IMR-90 (cell line): ENCODE measurements around the gene FOCAD. TPM values are rescaled to one million over a fixed set of nuclear protein-coding genes. Genes with fewer than 3 reads are reported as not detected.

Source experiments
- ATAC-seq: fragments of 200-7000 bp; cut with Tn5 transposase; 2 replicates; pipeline ENCODE4 v1.9.1; 2020; ENCODE audit warnings: low read depth, mild to moderate bottlenecking, moderate library complexity
- BruUV-seq: library from RNA; stranded (reverse); fragments of 400-500 nt; replicated peaks from 2 replicates; lab custom pipeline; 2021; lab: Mats Ljungman, UMichigan
- CTCF ChIA-PET: fragments of 300-600 bp; formaldehyde crosslinking; extraction: SDS; loops from one replicate; lab custom pipeline; 2021; ENCODE audit warnings: antibody characterized with exemption; lab: Yijun Ruan, JAX
- POLR2A ChIA-PET: fragments of 300-600 bp; sonication (Branson Sonifier 250); formaldehyde crosslinking; loops from one replicate; lab custom pipeline; 2022; ENCODE audit warnings: antibody characterized with exemption; ENCODE audit not compliant: unreplicated experiment; lab: Charles Lee
- DNase-seq: peaks from one replicate; pipeline ENCODE4 v3.0.0; 2013
- H2AFZ ChIP-seq: replicated peaks from 2 replicates; pipeline ENCODE3; 2013; ENCODE audit warnings: low read length, mild to moderate bottlenecking; ENCODE audit not compliant: poor library complexity
- H2AK5ac ChIP-seq: 2 replicates; pipeline ENCODE4 v1.6.1; 2013; ENCODE audit warnings: low read depth, low read length, inconsistent platforms
- H2AK9ac ChIP-seq: replicated peaks from 2 replicates; pipeline ENCODE3; 2013; ENCODE audit warnings: mild to moderate bottlenecking, low read depth, low read length, moderate library complexity; ENCODE audit not compliant: poor library complexity
- H2BK120ac ChIP-seq: 2 replicates; pipeline ENCODE4 v1.6.1; 2013; ENCODE audit warnings: low read depth, low read length, inconsistent platforms
- H2BK15ac ChIP-seq: 3 replicates; pipeline ENCODE4 v1.6.1; 2013; ENCODE audit warnings: low read depth, low read length, inconsistent platforms
- H2BK20ac ChIP-seq: 2 replicates; pipeline ENCODE4 v1.6.1; 2013; ENCODE audit warnings: low read depth, mild to moderate bottlenecking, inconsistent platforms, low read length, moderate library complexity
- H2BK5ac ChIP-seq: 2 replicates; pipeline ENCODE4 v1.6.1; 2013; ENCODE audit warnings: mild to moderate bottlenecking, low read depth, low read length, inconsistent platforms; ENCODE audit not compliant: poor library complexity, severe bottlenecking
- H3K14ac ChIP-seq: replicated peaks from 2 replicates; pipeline ENCODE4 v1.6.1; 2013; ENCODE audit warnings: low read depth, low read length, inconsistent platforms
- H3K18ac ChIP-seq: 2 replicates; pipeline ENCODE4 v1.6.1; 2013; ENCODE audit warnings: low read depth, low read length, control low read depth
- H3K23ac ChIP-seq: 2 replicates; pipeline ENCODE4 v1.6.1; 2013; ENCODE audit warnings: low read depth, low read length, inconsistent platforms
- H3K27ac ChIP-seq: 2 replicates; pipeline ENCODE4 v1.5.1; 2013; ENCODE audit warnings: mild to moderate bottlenecking, control low read depth, low read length; ENCODE audit not compliant: insufficient read depth
- H3K27me3 ChIP-seq: 2 replicates; pipeline ENCODE4 v1.6.1; 2013; ENCODE audit warnings: low read length; ENCODE audit not compliant: control insufficient read depth, insufficient read depth
- H3K36me3 ChIP-seq: 2 replicates; pipeline ENCODE4 v1.6.1; 2013; ENCODE audit warnings: low read length, mixed read lengths; ENCODE audit not compliant: control insufficient read depth, insufficient read depth
- H3K4ac ChIP-seq: 2 replicates; pipeline ENCODE4 v1.6.1; 2013; ENCODE audit warnings: low read depth, low read length, inconsistent platforms
- H3K4me1 ChIP-seq: 2 replicates; pipeline ENCODE4 v1.6.1; 2013; ENCODE audit warnings: low read length, mixed read lengths; ENCODE audit not compliant: control insufficient read depth, insufficient read depth
- H3K4me2 ChIP-seq: 2 replicates; pipeline ENCODE4 v1.6.1; 2013; ENCODE audit warnings: low read depth, mild to moderate bottlenecking, control low read depth, low read length, moderate library complexity
- H3K4me3 ChIP-seq: 2 replicates; pipeline ENCODE4 v1.5.1; 2013; ENCODE audit warnings: low read depth, mild to moderate bottlenecking, control low read depth, low read length, moderate library complexity; ENCODE audit not compliant: insufficient read depth
- H3K56ac ChIP-seq: 2 replicates; pipeline ENCODE4 v1.6.1; 2013; ENCODE audit warnings: low read length, inconsistent platforms; ENCODE audit not compliant: insufficient read depth; ENCODE audit errors: extremely low read depth
- H3K79me1 ChIP-seq, 2 experiments: 2 replicates each; pipeline ENCODE4 v1.6.1; 2013; ENCODE audit warnings: low read length in 2 of 2, inconsistent platforms in 1 of 2, low read depth in 1 of 2
- H3K9ac ChIP-seq: 2 replicates; pipeline ENCODE4 v1.6.1; 2013; ENCODE audit warnings: low read depth, low read length, control low read depth
- H3K9me1 ChIP-seq: 2 replicates; pipeline ENCODE4 v1.6.1; 2013; ENCODE audit warnings: low read length, inconsistent platforms; ENCODE audit not compliant: insufficient read depth
- H3K9me3 ChIP-seq: 2 replicates; pipeline ENCODE4 v1.6.1; 2013; ENCODE audit warnings: low read length; ENCODE audit not compliant: control insufficient read depth, insufficient read depth
- H4K20me1 ChIP-seq: 2 replicates; pipeline ENCODE4 v1.6.1; 2013; ENCODE audit warnings: low read length, inconsistent platforms; ENCODE audit not compliant: insufficient read depth
- H4K5ac ChIP-seq: 2 replicates; pipeline ENCODE4 v1.6.1; 2013; ENCODE audit warnings: mild to moderate bottlenecking, low read depth, low read length, control low read depth
- H4K8ac ChIP-seq, 2 experiments: 2 replicates each; pipeline ENCODE4 v1.6.1; 2013; ENCODE audit warnings: low read depth in 2 of 2, low read length in 2 of 2, control low read depth in 1 of 2, inconsistent platforms in 1 of 2
- H4K91ac ChIP-seq: 2 replicates; pipeline ENCODE4 v1.6.1; 2013; ENCODE audit warnings: low read depth, low read length, inconsistent platforms; ENCODE audit not compliant: insufficient read depth
- CEBPB ChIP-seq: IDR thresholded peaks from 2 replicates; pipeline ENCODE4 v1.6.1; 2012; ENCODE audit warnings: low read depth, low read length, improper control_type of control experiment
- USF2 ChIP-seq: fragments of 150-350 bp; IDR thresholded peaks from 2 replicates; pipeline ENCODE4 v1.6.1; 2017; ENCODE audit warnings: mild to moderate bottlenecking, antibody characterized with exemption, low read length, low read depth
- WGBS, 2 experiments: methylation state at CpG; one replicate each; pipeline versions ENCODE4 v1.1.5 to v1.1.7; 2013; ENCODE audit warnings: missing lambda C conversion rate in 2 of 2; ENCODE audit not compliant: insufficient read length in 1 of 2; ENCODE audit errors: extremely low coverage in 2 of 2; 5-methylcytosine and 5-hydroxymethylcytosine counted together
- dilution Hi-C: fragments of 300-500 bp; cut with HindIII; formaldehyde crosslinking; loops from one replicate; pipeline ENCODE4 v1.14.3; 2018; ENCODE audit warnings: low sequenced_read_pairs; ENCODE audit not compliant: unreplicated experiment
- in situ Hi-C: fragments of 300-500 bp; cut with MboI; formaldehyde crosslinking; loops from 3 replicates; pipeline ENCODE4 v1.14.3; 2019; ENCODE audit warnings: low sequenced_read_pairs, inconsistent platforms, mixed read lengths
- intact Hi-C: fragments of 100-400 bp; cut with micrococcal nuclease; formaldehyde crosslinking; loops from 2 replicates; pipeline ENCODE4 v1.10.0; 2022
- polyA plus RNA-seq, 3 experiments: library from polyadenylated mRNA; depleted of rRNA; stranded (reverse); fragments of >200 nt; gene quantifications; 2 replicates each; pipeline ENCODE4 v1.2.3, GENCODE V29; 2012; ENCODE audit warnings: low replicate concordance in 1 of 3
- total RNA-seq: library from RNA; depleted of rRNA; stranded (reverse); fragments of >200 nt; gene quantifications from 2 replicates; pipeline ENCODE4 v1.2.3, GENCODE V29; 2012

The FOCAD gene
- total and polyA plus RNA-seq, 2 of the 4 experiments (the other 2 are of a cell fraction) = 28.8 to 91.2 TPM

DNA sequence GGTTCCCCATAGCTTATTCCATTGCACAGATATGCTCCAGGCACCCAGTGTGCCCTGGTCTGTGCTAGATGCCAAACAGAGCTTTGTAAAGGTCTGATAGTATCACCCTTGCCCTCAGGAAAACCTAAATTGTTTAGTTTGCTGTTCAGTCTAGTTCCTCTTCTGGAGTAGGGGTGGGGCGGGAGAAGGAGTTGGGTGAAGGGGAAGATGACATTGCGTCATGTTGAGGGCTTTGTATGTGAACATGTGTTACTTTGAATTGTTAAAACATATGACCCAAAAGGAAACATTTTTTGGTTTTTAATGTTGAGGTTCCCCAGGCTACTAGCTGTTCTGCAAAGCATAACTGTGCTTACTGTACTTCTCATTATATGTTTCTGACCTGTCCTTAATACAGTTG lies 306.8 kb downstream of the FOCAD start:
- DNase-seq = no peak

More for the DNA sequence above, 306.8 kb downstream of the FOCAD start:
- H3K56ac ChIP-seq = no peak overlapping the region
- in situ Hi-C loops (no loop called here), dilution Hi-C loops (no loop called here), intact Hi-C loops (no loop called here)
- H3K4me2 ChIP-seq = no peak overlapping the region
- H3K79me1 ChIP-seq = 0 out of 4 replicates have a peak, but pooled peaks cover 0 to 3% of the 10 kb centered on the region in 2 experiments
- no peak overlapping the region for H3K4ac ChIP-seq
- H2AK9ac ChIP-seq = no peak overlapping the region
- no peak overlapping the region for H2AFZ ChIP-seq
- H4K8ac ChIP-seq = no peak overlapping the region
- ChIA-PET CTCF (no interaction called here), POLR2A (no interaction called here)
- TF ChIP-seq CEBPB (peak; percentile 33; the same call in 1 of the 2 replicates), USF2 (no peak)
- H3K36me3 ChIP-seq = peaks cover 9% of the 10 kb centered on the region
- no peak overlapping the region for H4K91ac ChIP-seq
- H3K27ac ChIP-seq = no peak overlapping the region
- H3K4me3 ChIP-seq = no peak overlapping the region
- 100% methylated on average over 1 of the region's 2 CpGs; no CpG with 5 or more reads in 1 of the 2 experiments for WGBS, 2 experiments
- no peaks in the 10 kb centered on the region for H4K20me1 ChIP-seq
- no peaks in the 10 kb centered on the region for H3K9me3 ChIP-seq
- H3K9me1 ChIP-seq = 0 out of 2 replicates have a peak, but pooled peaks cover 2% of the 10 kb centered on the region
- no peak for ATAC-seq
- H3K23ac ChIP-seq = no peak overlapping the region
- H3K27me3 ChIP-seq = no peaks in the 10 kb centered on the region
- H3K4me1 ChIP-seq = peaks cover 5% of the 10 kb centered on the region
- H2BK120ac ChIP-seq = no peak overlapping the region
- H3K18ac ChIP-seq = no peak overlapping the region
- H2BK5ac ChIP-seq = no peak overlapping the region
- no peak overlapping the region for H3K9ac ChIP-seq
- H2BK15ac ChIP-seq = no peak overlapping the region
- H2AK5ac ChIP-seq = no peak overlapping the region
- no peak overlapping the region for H3K14ac ChIP-seq
- H2BK20ac ChIP-seq = no peak overlapping the region
- no TSS peak for BruUV-seq
- H4K5ac ChIP-seq = no peak overlapping the region
